Peyer's patch (tissue), 4 donors: ENCODE data around the gene OLA1. TPM values are rescaled to one million over a fixed set of nuclear protein-coding genes. Genes with fewer than 3 reads are reported as not detected.

Experiments
- DNase-seq, 3 donors: peaks; one replicate each; pipeline ENCODE4 v3.0.0-alpha.2; 2017 to 2019
- H3K27ac ChIP-seq, 4 donors: fragments of 200-600 bp; sonication (generic); one replicate each; pipeline ENCODE4 v1.5.1; 2016 to 2019
- H3K27me3 ChIP-seq, 2 donors: fragments of 200-600 bp; sonication (generic); one replicate each; pipeline ENCODE4 v1.5.1; 2019
- H3K36me3 ChIP-seq, 3 donors: fragments of 200-600 bp; sonication (generic); one replicate each; pipeline ENCODE4 v1.5.1; 2016 to 2019
- H3K4me1 ChIP-seq, 4 donors: fragments of 200-600 bp; sonication (generic); one replicate each; pipeline ENCODE4 v1.5.1; 2016 to 2019
- H3K4me3 ChIP-seq, 4 donors: fragments of 200-600 bp; sonication (generic); 1 replicate in 3 of 4; 2 replicates in 1 of 4; pipeline ENCODE4 v1.5.1; 2016 to 2019; ENCODE audit warnings: mild to moderate bottlenecking in 1 of 4
- H3K9me3 ChIP-seq, 4 donors: fragments of 200-600 bp; sonication (generic); one replicate each; pipeline ENCODE4 v1.5.1; 2016 to 2019; ENCODE audit warnings: mild to moderate bottlenecking in 1 of 4
- POLR2A ChIP-seq, 2 donors: fragments of 450-650 bp; IDR thresholded peaks; one replicate each; pipeline ENCODE4 v1.5.1; 2017; ENCODE audit warnings: antibody characterized with exemption in 2 of 2, mild to moderate bottlenecking in 2 of 2, moderate library complexity in 2 of 2
- total RNA-seq, 4 donors: library from RNA; depleted of rRNA; stranded (reverse); fragments of >200 nt; gene quantifications; one replicate each; pipeline ENCODE4 v1.1.0, GENCODE V29; 2016
- TF ChIP-seq, protein P1 (sequence below), 6 experiments: fragments of 450-650 bp in 4 of 6; fragments of 200-600 bp in 2 of 6; sonication (generic) in 1 of 6; IDR thresholded peaks; one replicate each; pipeline ENCODE4 v1.5.1; 2017 to 2019; ENCODE audit warnings: antibody characterized with exemption in 6 of 6, mild to moderate bottlenecking in 3 of 6, moderate library complexity in 1 of 6

OLA1 gene
- total RNA-seq, 4 donors from 2014 or later, result 34.0 to 52.8 (median 35.5) TPM

- Histone ChIP-seq H3K4me1 (no peaks in the 10 kb centered on the region), H3K4me3 (no peak overlapping the region), H3K9me3 (no peaks in the 10 kb centered on the region), H3K27ac (no peak overlapping the region), H3K27me3 (no peaks in the 10 kb centered on the region), H3K36me3 (no peaks in the 10 kb centered on the region)
- TF ChIP-seq, protein P1, sequence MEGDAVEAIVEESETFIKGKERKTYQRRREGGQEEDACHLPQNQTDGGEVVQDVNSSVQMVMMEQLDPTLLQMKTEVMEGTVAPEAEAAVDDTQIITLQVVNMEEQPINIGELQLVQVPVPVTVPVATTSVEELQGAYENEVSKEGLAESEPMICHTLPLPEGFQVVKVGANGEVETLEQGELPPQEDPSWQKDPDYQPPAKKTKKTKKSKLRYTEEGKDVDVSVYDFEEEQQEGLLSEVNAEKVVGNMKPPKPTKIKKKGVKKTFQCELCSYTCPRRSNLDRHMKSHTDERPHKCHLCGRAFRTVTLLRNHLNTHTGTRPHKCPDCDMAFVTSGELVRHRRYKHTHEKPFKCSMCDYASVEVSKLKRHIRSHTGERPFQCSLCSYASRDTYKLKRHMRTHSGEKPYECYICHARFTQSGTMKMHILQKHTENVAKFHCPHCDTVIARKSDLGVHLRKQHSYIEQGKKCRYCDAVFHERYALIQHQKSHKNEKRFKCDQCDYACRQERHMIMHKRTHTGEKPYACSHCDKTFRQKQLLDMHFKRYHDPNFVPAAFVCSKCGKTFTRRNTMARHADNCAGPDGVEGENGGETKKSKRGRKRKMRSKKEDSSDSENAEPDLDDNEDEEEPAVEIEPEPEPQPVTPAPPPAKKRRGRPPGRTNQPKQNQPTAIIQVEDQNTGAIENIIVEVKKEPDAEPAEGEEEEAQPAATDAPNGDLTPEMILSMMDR (IDR thresholded peaks at IDR 0.05), result no peak
- no peak for TF ChIP-seq POLR2A (IDR thresholded peaks at IDR 0.05)
- DNase-seq, result no peak
Observed at GRCh38 chr2:174217869-174218268, 30.5 kb downstream of the OLA1 start.

DNA sequence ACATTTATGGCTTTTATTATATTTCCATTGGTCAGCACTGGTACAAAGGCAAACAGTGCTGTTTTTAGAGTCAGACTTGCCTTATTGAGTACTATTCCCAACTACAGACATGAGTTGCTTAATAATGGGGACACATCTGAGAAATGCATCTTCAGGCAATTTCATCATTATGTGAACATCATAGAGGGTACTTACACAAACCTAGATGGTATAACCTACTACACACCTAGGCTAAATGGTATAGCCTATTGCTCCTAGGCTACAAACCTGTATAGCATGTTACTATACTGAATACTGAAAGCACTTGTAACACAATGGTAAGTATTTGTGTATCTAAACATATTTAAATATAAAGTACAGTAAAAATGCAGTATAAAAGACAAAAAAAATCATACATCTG, 36.4 kb downstream of the OLA1 start:
- H3K9me3 ChIP-seq, result no peaks in the 10 kb centered on the region
- H3K27me3 ChIP-seq, result no peaks in the 10 kb centered on the region
- H3K36me3 ChIP-seq, result no peaks in the 10 kb centered on the region
- no peak overlapping the region for H3K27ac ChIP-seq
- TF ChIP-seq POLR2A (IDR thresholded peaks at IDR 0.05), result no peak
- TF ChIP-seq, protein P1 (IDR thresholded peaks at IDR 0.05), result no peak
- no peak overlapping the region for H3K4me3 ChIP-seq
- DNase-seq, result no peak
- H3K4me1 ChIP-seq, result no peaks in the 10 kb centered on the region

- no peaks in the 10 kb centered on the region for H3K9me3 ChIP-seq
- no peak overlapping the region for H3K27ac ChIP-seq
- no peaks in the 10 kb centered on the region for H3K36me3 ChIP-seq
- H3K4me1 ChIP-seq, result no peaks in the 10 kb centered on the region
- DNase-seq, result no peak
- no peaks in the 10 kb centered on the region for H3K27me3 ChIP-seq
- TF ChIP-seq POLR2A (IDR thresholded peaks at IDR 0.05), result no peak
- TF ChIP-seq, protein P1 (IDR thresholded peaks at IDR 0.05), result no peak
- H3K4me3 ChIP-seq, result no peak overlapping the region
Observed at GRCh38 chr2:174210862-174211261, 37.5 kb downstream of the OLA1 start.

DNA sequence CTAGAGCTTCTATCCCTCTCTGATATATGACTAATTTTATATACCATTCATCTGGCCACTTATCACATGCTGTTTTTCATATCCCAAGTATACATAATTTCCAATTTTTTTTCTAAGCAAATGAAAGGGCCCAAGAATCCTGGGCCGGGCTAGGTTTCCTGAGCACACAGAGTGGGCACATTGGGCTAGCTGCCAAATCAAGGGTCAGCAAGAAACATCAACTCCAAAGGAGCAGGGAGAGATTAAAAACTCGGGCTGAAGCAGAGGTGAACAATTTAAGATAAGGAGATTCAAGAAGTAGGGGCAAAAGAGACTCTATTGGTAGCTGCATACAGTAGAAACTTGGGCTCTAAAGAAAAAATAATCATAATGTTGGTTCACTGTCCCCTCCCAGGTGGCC, 39.0 kb downstream of the OLA1 start:
- H3K36me3 ChIP-seq, result no peaks in the 10 kb centered on the region
- no peak overlapping the region for H3K27ac ChIP-seq
- H3K9me3 ChIP-seq, result no peaks in the 10 kb centered on the region
- no peak for TF ChIP-seq POLR2A (IDR thresholded peaks at IDR 0.05)
- TF ChIP-seq, protein P1 (IDR thresholded peaks at IDR 0.05), result no peak
- H3K4me1 ChIP-seq, result no peaks in the 10 kb centered on the region
- no peak overlapping the region for H3K4me3 ChIP-seq
- no peaks in the 10 kb centered on the region for H3K27me3 ChIP-seq
- no peak for DNase-seq

DNA sequence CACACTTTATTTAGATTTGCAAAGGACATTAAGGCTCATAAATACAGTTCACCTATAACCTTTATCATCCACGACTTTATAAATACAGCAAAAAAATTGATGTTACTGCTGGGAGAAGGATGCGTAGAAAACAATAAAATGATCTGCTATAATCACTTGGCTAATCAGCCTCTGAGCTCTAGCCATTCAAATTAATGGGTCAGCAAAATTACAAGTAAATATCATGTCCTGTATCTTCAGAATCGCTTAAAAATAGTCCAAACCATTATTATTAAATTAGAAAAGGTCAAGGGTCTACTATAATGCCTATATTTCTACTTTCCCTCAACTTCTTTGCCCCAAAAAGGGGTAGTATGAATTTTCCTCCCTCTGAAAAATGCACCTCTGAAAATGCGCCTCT, 40.3 kb downstream of the OLA1 start:
- H3K4me1 ChIP-seq, result no peaks in the 10 kb centered on the region
- no peak for DNase-seq
- no peak for TF ChIP-seq POLR2A (IDR thresholded peaks at IDR 0.05)
- TF ChIP-seq, protein P1 (IDR thresholded peaks at IDR 0.05), result no peak

GRCh38 chr2:174205562-174205961, 42.8 kb downstream of the OLA1 start:
- Histone ChIP-seq H3K4me1 (no peaks in the 10 kb centered on the region), H3K36me3 (no peaks in the 10 kb centered on the region), H3K9me3 (no peaks in the 10 kb centered on the region), H3K4me3 (no peak overlapping the region), H3K27me3 (no peaks in the 10 kb centered on the region), H3K27ac (no peak overlapping the region)
- TF ChIP-seq POLR2A (IDR thresholded peaks at IDR 0.05), result no peak
- no peak for DNase-seq

More for the DNA sequence above, 40.3 kb downstream of the OLA1 start:
- no peaks in the 10 kb centered on the region for H3K9me3 ChIP-seq
- H3K36me3 ChIP-seq, result no peaks in the 10 kb centered on the region
- no peak overlapping the region for H3K4me3 ChIP-seq
- H3K27me3 ChIP-seq, result no peaks in the 10 kb centered on the region
- H3K27ac ChIP-seq, result no peak overlapping the region
